Medulla oblongata (tissue), 1 donor: Measurements from ENCODE around the gene DDX31.
"Not testable (repeated sequence)": the region's sequence is repeated elsewhere in the genome, so short reads cannot be mapped to it uniquely, and the experiment has no call there.

Experiments used
- DNase-seq: peaks from one replicate; pipeline ENCODE4 v3.0.0-alpha.2; 2015; ENCODE audit errors: extremely low spot score

DDX31 gene

DNA sequence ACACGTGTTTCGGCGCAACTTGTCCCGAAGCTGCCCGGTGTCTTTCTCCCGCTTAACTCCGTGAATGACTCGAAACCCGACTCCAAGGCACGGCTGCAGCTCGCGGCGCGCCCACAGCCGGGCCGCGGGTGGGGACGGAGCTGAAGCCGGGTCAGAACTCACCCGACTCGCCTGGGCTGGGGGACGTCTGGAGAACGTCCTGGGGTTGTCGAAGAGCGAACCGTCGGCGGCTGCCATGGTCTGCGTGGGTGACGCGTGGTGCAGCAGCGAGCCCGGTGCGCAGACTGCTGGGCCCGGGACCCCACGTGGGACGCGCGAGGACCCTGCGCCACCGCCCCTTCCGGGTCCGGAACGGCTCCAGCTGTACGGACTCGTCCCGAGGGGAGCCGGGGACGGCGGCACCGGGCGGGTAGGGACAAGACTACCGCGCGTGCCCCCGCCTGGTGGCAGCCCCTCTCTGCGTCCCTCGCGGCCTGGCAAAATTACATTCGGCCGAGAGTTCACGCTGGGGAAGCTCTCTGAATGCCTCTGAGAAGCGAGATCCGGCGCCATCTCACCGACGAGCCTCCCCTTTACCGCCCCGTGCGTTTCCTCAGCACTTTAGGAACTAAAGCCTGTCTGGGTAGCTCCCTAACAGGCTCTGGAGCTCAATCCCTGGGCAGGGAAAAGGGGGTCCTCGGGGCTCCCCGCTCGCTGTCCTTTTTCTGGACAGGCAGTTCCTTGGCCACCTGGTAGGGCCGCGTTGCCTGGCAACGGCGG lies at the start of gene DDX31:
DDX31 (minus strand) TSS at position 286 of the 759 bp plus-strand sequence; CDS start at position 237, 49 bp downstream.
- peak; percentile 85 for DNase-seq

DNA sequence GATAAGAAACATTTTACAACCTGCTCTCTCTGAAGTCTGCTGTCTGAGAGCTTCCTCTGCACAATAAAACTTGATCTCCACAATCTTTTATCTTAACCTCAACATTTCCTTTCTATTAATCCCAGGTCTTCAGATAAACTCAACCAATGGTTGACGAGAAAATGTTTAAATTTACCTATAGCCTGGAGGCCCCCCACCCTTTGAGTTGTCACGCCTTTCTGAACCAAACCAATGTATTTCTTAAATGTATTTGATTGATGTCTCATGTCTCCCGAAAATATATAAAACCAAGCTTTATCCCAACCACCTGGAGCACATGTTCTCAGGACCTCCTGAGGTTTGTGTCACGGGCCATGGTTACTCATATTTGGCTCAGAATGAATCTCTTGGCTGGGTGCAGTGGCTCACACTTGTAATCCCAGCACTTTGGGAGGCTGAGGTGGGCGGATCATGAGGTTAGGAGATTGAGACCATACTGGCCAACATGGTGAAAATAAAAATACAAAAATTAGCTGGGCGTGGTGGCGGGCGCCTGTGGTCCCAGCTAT lies 48.7 kb upstream of the DDX31 start:
- not testable (repeated sequence) for DNase-seq

- DNase-seq: no peak
These were observed 47.7 kb upstream of the DDX31 start for GRCh38 chr9:132717326-132717945.

DNA sequence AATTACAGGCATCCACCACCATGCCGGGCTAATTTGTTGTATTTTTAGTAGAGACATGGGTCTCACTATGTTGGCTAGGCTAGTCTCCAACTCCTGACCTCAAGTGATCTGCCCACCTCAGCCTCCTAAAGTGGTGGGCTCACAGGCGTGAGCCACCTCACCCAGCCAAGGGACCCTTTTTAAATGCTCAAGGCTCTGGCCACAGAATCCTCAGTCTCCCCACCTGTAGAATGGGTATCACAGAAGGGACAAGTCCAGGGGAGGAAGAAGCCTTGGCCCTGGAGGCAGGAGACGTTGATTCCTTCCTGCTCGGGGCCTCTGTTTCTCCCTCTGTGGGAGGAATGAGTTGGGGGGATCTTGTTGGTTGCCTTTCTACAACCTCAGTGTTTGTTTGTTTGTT lies 46.2 kb upstream of the DDX31 start:
- DNase-seq: no peak

GRCh38 chr9:132712753-132713152 lies 43.0 kb upstream of the DDX31 start:
- no peak for DNase-seq

DNA sequence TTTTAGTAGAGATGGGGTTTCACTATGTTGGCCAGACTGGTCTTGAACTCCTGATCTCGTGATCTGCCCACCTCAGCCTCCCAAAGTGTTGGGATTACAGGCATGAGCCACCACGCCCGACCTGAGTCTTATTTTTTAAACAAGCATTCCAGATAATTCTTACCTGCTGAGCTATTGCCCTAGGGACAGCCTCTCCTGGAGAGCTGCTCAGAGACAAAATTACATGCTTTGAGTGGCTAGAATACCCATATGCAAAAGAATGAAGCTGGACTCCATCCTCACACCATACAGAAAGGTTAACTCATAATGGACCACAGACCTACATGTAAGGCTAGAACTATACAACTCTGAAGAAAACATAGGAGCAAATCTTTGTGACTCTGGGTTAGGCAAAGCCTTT lies 42.1 kb upstream of the DDX31 start:
- no peak for DNase-seq

DNA sequence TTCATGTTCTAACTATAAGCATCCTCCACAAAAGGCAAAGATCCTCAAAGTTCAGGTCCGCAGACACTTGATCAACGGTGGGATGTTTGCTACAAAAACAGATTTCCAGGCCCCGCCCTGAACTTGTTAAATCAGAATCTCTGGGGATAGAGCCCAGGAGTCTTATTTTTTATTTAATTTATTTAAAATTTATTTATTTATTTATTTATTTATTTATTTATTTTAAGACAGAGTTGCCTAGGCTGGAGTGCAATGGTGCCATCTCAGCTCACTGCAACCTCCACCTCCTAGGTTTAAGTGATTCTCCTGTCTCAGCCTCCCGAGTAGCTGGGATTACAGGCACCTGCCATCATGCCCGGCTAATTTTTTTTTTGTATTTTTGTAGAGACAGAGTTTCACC lies 41.4 kb upstream of the DDX31 start:
- DNase-seq: not testable (repeated sequence)

GRCh38 chr9:132710333-132710732 lies 40.5 kb upstream of the DDX31 start:
- no peak for DNase-seq

- DNase-seq: no peak
These were observed 39.1 kb upstream of the DDX31 start for GRCh38 chr9:132708769-132709430.

GRCh38 chr9:132708239-132708638 lies 38.5 kb upstream of the DDX31 start:
- DNase-seq: no peak

DNA sequence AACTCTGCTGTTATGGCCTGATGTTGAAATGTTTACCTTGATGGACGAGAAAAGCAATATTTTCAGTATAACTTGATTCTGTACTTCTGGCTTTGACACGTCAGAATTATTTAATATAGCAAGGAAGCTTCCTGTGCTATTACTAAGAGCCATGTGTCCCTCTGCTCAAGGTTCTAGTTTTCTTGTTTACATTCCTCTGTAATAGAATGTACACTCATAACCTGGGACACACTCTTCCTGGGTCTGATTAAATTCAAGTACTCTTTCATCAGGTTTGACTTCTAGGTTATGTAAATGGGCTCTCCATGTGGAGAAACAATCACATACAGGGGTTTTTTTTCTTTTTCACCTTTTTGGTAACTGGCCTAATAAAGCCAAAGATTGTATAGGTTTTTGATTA lies 33.6 kb upstream of the DDX31 start:
- no peak for DNase-seq

GRCh38 chr9:132702254-132702653 lies 32.5 kb upstream of the DDX31 start:
- no peak for DNase-seq

GRCh38 chr9:132699956-132700355 lies 30.2 kb upstream of the DDX31 start:
- no peak for DNase-seq

DNA sequence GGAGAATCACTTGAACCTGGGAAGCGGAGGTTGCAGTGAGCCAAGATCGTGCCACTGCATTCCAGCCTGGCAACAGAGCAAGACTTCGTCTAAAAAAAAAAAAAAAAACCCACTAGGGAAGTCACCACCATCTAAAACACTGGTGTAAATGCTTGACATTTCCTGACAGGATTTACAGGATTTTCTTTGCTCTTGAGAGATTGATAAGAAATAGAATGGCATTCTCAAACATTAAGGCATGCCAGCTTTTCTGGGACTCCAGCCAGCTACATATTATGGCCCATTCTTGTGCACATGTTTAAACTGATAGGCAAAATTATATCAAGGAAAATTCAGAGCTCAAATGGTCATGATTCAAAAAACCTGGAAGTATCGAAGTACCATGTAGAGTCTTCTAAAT lies 29.2 kb upstream of the DDX31 start:
- DNase-seq: no peak

GRCh38 chr9:132697230-132697629 lies 27.4 kb upstream of the DDX31 start:
- no peak for DNase-seq

GRCh38 chr9:132694144-132694543 lies 24.4 kb upstream of the DDX31 start:
- DNase-seq: no peak

DNA sequence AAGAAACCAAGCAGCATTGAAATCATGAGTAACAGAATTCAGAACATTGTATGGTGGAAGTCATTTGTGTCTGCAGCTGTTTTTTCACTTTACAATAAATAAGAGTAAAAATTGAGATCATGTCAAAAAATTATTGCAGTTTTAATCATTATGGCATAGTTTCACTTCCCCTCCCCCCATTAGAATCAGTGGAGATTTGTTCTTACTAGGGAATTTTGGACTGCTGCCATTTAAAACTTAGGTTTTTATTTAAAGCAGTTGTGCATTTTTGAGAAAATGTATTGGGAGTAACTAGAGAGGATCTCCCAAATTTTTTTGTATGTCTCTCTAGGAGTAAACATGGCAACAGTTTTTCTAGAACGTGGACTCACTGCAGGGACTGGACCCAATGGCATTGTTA lies 20.9 kb upstream of the DDX31 start:
- no peak for DNase-seq

DNA sequence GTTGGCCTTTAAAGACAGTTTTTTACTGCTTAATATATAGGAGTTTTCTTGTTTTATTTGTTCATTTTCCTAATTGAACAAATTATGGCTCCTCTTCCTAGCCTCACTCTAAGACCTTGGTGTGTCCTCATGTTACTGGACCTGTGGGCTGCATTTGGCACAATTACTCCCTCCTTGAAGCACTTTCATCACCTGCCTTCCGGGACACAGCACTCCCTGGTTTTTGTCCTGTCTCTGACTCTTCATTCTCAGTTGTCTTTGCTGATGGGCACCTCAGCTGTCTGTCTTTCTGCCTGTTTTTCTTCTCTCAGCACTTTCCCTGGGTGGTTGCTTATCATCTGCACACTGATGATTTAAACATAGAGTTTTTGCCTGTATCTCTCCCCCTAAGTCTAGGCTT lies 14.1 kb upstream of the DDX31 start:
- no peak for DNase-seq

GRCh38 chr9:132681561-132681960 lies 11.8 kb upstream of the DDX31 start:
- no peak for DNase-seq

DNA sequence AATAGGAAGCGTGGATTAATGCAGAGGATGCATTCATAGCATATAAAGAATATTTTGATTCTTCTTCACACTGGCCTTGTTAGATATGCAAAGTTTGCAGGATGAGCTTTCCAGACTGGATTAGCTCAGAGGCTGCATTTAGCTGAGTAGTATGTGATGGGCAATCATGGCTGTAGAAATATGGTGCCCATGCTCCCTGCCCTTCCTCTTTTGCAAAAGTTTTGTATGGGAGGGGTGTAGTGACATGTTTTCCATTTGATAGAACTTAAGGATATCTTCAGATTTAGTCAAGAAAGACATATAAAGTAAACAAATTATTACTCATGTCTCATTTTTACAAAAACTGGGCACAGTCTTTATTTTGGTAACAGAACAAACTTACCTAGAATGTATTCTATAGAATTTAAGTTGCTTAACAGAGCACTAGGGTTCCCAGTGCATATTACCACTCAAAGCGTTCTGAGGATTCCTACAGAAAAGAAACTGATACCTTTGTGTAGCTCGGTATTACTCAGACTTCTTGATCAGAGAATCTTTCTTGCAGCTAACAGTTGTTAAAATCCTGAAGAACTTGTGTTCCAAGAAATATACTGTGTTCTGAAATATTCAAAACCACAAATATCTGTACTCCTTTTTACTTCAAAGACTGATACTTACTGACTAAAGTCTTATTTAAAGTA lies 10.3 kb upstream of the DDX31 start:
- no peak for DNase-seq

GRCh38 chr9:132677976-132678375 lies 8.2 kb upstream of the DDX31 start:
- DNase-seq: no peak

- DNase-seq: no peak
These were observed 4.7 kb upstream of the DDX31 start for GRCh38 chr9:132674485-132674884.
